Fibroblast of skin of back (primary cell): Measurements from ENCODE around the gene TMEM179.

Source experiments
- DNase-seq: peaks from one replicate; pipeline ENCODE4 v3.0.0-alpha.2; 2013

Gene TMEM179

DNA sequence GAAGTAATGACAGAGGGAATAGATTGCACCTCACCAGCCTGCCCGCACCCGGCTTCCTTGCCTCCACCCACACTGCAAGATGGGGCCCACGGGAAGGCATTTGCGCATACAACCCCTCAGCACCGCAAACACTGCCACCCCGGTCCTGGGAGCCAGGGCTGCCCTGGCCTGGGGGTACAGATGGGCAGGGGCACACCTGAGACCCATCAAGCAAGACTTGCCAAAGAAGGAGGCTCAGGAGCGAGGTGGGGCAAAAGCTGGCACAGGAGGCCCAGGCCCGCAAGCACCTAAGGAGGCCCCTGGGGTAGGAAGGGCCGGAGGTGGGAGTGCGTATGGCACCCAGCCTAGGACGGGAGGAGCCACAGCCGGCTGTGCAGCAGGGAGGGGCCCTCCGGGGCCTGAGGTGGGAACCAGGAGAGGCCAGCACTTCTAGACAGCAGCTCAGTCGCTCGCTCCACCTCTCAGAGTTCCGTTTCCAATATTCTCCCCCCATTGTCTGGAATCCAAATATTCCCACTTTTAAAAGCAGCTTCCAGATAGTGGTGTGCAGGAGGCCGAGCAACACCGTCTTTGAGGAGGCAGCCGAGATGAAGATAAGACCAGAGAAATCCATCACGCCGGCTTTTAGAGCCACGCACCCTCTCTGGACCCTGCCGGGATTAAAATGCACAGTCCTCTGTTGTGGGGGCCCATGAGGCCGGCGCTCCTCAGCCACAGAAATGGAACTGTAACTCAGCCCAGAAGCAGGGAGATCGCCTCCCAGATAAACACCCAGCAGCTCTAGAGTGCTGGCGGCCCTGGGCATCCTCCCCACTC, 37.2 kb downstream of the TMEM179 start:
- DNase-seq, result no peak

DNA sequence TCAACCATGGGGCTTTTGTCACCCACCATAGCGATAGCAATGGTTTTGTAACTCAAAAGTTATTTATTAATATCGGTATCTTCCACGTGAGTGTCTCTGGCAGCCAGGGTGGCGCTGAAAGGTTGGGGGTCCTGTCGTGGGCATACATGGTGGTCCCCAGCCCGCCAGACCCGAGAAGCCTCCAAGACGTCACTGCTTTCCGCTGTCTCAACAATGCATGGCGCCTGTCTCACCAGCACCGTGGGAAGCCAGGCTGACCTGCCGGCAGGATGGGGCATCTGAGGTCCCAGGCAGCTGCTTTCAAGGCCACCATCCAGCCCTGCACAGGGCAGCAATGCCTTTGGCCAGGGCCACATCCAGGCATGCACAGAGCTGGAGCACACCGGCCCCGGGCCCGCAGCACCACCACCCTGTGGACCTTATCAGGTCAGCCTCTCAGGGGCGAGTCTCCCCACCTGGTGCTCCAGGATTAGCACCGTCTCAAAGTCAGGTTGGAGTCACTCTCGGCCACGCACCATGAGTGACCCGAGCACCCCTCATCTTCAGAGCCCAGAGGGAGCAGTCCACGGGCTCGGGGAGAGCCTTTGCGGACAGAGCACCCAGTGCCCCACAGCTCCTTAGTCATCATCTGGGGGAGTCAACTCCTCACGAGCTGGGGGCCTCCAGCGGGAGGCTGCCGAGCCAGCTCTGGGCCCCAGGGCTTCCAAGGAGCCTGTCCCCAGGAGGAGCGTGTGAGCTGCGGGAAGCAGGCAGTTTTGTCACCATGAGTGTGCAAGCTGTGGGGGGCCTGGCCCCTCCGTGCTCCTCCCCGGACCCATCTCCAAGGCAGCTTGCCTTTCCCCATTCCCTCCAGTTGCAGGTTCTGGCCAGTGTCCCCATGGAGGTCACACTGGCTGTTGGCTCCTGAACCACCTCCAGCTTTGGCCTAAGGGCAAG, 39.6 kb downstream of the TMEM179 start:
- no peak for DNase-seq

DNA sequence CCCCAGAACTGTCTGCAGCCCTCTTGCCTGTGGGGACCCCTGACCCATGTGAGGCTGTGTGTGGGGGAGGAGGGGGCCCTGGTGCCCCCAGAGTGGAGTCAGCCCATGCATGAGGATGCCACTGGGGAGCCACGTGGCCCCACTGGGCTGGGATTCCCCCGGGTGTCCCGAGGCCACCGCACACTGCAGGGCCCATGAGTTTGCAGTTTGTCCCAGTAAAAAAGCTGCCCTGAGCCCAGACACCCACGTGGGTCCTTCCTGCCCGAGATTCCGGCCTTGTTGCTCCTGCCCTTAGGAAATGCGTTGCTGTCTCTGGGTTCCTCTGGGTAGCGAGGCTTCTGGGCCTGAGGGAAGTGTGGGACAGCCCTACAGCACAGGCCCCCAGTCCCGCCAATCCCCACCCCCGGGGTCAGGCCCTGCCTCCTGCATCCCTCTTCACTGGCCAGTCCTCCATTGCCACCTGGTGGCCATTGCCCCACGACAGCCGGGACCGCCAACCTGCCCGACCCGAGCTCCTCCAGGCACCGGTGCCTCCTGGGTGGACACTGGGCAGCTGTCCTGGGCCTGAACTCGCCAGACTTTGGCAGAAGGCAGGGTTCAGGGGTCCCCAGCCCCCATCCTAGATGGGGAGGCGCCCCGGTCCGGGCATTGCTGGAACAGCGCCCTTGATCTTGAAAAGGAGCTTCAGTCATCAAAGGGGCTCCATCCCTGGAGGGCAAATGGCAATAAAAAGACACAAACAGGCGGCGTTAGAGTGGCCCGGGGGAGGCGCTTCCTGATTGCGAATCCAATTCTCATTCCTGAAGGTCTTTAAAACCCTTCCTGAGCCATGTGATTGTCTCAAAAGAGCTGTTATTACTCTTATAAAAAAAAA, 40.6 kb downstream of the TMEM179 start:
- DNase-seq, result peak; percentile 40

DNA sequence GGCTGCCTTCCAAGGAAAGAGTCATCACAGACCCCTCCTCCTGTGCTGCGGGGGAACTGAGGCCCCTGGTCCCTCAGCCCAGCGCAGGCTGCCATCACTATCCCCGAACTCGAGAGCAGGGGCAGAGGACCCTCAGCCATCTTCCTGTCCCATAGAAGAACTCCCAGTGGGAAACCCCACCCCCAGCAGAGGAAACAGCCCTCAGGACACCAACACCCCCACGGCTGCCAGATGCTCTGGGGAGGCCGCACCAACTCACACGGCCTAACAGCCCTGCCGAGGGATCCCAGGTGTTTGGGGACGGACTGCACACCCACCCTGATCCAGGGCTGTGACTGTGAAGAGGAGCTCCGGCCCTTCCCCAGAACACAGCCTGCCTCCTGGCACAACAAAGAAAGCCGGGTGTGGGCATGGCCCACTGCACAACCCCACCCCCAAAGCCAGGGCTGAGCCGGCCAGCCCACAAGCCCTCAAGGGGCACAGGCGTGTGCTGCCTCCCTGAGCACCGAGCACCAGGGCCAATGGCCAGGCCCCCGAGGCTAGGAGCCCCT, 41.3 kb downstream of the TMEM179 start:
- no peak for DNase-seq

DNA sequence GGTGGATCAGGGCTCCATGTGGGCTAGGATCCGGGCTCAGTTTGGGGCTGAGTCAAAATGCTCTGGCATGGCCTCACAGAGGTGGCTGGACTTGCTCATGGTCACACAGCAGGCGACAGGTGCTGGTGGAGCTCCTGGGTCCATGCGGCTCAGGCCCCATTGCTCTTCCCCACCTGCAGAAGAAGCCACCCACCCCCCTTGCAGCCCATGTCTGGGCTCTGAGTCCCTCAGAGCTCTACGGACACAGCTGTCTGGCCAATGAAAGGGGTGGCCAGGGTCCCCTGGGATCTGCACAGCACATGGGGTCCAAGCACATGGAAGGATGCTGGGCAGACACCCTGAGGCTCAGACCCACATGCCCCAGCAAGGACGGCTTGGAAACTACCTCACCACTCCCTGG, 42.0 kb downstream of the TMEM179 start:
- DNase-seq, result no peak

DNA sequence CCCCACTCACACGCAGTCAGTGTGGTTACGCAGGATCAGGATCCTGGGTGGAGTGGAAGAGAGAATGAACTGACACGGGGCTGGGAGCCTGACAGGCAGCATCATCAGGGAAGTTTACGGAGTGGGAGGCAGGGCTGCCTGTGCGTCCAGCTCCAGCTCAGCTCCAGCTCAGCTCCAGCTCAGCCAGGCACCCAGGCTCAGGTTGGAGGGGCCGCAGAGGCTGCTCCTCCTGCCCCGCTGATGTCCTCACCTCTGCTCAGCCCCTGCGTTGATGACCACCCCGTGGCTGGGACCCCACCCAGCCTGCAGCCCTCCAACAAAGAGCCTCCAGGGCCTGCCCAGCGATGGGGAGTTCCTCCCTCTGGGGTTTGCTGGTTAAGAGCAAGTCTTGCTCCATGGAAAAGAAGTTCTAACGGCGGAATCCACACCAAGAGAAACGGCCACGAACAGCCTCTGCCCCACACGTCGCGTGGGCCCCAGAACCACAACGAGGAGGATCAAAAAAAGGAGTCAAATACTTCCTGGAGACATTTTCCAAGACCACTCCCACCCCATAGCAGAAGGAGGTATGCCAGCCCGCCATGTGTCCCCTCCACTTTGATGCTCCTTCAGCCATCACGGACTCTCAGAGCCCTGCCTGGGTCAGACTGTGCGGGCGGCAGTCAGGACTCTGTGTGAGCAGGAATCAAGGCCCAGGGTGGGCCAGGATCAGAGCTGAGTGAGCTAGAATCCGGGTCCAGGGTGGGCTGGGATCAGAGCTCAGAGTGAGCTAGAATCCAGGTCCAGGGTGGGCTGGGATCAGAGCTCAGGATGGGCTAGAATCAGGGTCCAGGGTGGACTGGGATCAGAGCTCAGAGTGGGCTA, 42.7 kb downstream of the TMEM179 start:
- no peak for DNase-seq

DNA sequence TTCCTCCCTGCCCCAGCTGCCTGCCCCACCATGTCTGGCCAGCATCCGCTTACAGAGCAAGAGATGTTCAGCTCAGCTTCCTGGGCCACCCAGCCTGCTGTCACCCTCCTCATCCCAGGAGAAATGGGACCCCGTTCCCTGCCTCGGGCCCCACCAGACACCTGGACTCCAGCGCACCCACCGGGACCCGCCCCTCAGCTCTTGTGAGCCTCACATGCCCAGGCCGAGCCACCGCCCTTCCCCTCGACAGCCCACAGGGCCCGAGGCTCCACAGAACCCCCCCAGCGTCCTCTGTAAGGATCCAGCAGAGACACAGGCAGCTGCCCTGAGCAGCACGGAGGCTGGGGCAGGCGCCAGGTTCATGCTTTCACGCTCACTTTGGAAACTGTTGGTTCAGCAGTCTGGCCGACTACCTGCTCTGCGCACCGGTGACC, 43.4 kb downstream of the TMEM179 start:
- DNase-seq, result no peak

DNA sequence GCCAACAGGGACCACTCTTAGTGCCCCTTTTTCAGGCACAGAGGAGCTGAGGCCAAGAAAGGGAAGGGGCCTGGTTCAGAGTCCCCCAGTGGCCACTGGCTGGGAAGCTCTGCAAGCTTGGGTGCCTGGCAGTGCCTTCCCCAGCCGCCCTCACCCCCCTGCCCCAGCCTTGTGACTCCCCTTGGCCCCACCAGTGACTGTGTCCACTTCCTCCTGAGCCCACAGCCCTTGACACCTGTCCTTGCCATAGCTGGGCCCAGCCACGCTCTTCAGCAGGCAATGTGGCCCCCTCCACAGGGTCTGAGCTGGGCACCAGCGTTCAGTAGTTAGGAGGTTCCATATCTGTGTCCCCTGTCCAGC, 44.0 kb downstream of the TMEM179 start:
- DNase-seq, result no peak

DNA sequence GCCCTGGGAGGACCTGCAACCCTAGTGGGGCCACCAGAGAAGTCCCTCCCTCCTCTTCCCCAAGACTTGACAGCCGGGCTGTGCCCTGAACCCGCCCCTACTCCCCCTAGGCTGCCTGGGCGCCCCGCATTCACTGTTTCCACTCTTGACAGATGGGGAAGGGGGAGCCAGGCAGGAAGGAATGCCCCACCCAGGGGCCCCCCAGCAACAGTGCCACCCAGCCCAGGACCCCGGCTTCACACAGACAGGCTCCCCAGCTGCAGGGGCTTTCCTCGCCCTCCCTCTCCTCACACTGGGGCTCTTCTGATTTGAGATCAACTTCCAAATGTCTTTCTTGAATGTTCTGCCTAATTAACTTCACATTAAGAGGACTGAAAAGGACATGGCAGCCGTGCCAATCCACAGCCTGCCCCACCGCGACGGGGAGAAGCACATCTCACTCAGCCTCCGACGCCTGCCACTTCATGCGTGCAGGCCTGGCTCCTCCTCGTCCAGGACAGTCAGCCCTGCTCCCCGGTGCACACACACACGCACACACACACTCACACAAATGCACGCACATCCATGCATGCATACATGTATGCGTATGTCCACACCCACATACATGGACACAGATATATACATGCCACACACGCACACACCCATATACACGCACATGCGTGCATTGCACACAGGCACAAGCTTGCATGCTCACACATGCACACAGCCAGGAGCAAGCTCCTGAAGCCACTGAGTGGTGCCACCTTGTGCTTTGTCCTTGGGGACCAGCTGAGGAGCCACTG, 44.6 kb downstream of the TMEM179 start:
- DNase-seq, result no peak

DNA sequence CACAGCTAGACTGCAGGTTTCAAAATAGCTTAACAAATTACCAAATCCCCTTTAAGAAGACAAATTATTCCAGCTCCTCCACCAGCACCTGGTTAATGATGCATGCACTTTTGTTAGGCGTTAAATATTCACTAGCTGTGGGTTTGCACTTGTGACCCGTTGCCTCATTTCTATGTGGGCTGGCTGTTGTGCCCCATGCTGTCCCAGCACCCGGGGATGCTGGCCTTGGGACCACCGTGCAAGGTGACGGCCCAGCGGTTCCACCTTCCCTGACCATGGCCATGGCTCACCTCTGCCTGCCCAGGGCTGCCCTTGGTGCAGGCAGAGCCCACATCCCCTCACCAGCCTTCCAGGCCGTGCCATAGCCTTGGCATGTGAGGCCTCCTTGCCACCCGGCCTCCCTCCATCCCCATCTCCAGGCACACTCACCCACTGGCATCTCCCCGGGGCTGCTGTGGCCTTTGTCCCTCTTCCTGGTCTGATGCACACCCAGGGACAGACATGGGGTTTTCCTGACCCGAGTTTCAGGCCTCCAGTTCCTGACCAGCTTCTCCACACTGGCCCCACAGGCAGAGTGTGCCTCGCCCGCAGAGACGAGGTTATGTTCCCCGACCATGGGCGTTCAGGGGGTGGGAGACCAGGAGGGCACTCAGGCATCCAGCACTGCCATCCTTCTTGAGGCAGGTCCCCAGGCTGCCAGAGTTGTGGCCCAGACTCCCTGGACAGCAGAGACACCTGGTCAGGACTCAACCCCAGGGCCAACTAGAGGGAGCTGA, 45.4 kb downstream of the TMEM179 start:
- DNase-seq, result no peak

DNA sequence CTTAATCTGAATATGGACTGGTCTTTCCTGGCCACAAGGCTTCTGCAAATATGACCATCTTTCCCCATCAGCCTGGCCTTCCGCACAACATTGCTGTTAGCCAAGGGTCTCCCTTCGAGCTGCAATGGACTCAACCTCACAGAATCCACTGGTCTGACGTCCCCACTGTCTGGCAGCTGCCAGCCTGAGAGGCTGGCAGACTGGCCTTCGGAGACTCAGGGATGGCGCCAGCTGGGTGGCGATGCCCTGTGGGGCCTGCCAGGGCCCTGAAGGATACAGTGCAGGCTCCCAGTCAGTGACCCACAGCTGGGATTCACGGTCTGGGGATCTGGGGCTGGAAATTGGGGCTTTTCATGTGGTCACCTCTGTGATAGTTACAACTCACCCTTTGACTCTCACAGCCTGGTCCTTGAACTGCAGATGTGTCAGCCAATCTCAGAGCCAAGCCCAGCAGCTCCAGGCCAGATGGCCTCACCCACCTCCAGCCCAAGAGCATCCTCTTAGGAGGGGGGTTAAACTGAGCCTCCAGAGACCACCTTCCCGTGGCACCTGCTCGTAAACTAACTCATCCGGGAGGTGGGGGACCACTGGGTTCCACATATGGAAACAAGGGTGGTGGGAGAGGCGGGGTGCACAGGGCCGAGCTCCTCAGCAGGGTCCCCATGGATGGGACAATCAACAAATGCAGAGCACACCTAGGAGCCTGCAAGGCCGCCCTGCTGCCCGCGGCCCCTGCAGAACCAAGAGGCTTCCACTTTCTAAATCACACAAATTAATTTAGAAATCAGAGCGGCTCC, 46.1 kb downstream of the TMEM179 start:
- no peak for DNase-seq

DNA sequence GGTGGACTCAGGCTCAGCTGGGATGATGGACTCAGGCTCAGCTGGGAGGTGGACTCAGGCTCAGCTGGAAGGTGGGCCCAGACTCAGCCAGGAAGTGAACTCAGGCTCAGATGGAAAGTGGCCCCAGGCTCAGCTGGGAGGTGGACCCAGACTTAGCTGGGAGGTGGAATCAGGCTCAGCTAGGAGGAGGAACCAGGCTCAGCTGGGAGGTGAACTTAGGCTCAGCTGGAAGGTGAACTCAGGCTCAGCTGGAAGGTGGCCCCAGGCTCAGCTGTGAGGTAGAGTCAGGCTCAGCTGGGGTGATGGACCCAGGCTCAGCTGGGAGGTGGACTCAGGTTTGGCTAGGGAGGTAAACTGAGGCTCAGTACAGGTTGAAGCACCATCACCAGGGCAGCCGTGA, 46.8 kb downstream of the TMEM179 start:
- no peak for DNase-seq

DNA sequence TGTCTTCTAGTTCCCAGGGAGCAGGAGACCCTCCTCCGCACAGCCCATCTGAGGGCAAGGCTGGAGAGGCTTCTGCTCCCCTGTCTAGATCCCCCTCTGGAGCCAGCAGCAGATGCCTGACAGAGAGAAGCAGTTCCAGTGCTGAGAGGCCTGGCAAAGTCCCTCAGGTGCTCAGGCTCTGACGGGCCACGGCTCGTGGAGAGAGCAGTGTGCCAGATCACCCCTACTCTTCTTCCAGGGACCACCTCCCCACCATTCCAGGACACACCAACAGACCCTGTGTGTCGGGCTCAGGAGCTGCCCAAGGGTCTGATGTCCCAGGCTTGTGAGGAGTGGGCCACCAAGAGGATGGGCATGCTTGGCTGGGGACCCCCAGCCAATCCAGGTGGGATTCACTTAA, 47.5 kb downstream of the TMEM179 start:
- DNase-seq, result no peak

DNA sequence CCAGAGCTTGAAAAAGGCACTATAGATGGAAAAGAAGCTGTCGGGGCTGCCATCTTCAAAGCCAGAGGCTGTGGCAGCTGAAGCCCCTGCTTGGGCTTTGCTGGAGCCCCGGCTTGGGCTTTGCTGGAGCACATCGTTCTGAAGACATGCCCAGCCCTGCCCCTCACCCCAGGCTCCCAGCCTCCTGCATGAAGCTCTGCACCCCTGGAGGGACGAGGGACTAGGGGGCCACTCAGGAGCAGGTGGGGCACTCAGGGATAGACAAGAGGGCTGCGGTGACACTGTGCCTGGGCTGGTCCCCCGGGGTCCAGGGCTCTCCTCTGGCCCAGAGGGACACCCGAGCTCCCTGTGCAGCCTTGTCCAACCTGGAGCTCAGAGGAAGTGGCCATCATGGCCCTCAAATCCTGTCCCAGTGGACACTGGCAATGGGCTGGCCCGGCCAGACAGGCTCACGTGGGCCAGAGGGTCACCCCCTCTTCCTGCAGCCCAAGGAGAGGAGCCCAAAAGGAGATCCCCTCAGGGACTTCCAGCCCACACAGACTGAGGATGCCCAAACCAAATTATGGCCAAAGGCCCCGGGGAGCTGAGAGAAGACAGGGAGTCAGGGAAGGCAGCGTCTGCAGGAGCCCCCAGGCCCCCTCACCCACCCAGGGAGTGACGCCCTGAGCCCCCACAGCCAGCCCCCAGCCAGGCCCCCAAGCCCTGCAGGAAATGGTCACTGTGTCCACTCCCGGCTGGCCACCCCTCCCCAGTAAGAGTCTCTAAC, 48.1 kb downstream of the TMEM179 start:
- DNase-seq, result no peak

DNA sequence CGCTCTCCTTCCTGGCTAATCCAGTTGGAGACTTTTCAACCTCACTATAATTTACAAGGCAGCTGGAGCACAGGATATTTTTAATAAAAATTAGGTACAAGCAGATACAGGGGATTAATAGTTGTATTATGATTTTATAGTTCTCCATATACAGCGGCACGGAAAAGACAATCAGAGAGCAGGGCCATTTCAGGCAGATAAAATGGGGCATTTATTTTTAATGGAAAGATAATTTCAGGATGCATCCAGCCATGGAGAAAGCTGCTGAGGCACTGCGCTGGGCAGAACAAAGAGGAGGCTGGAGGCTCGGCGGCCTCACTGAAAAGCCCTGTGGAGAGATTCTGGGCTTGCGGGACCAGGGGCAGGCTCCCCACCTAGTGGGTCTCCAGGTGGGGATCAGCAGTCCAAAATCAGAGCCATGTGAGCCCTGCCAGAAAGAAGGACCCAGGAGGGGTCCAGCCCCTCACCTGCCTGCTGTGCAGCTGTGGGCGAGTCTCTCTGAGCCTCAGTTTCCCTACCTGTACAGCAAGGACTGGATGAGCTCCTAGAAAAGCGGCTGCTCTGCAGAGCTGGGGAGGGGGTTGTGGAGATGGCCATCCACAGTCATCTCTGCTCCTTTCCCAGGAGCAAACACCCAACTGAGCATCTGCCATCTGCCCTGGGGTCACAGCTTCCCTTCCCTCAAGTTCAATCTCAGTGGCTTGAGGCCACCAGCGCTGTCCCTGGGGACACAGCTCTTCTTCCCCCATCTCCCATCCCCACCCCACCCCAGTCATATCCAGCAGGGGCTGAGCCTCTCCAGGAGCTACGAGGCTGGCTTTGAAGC, 48.9 kb downstream of the TMEM179 start:
- no peak for DNase-seq

DNA sequence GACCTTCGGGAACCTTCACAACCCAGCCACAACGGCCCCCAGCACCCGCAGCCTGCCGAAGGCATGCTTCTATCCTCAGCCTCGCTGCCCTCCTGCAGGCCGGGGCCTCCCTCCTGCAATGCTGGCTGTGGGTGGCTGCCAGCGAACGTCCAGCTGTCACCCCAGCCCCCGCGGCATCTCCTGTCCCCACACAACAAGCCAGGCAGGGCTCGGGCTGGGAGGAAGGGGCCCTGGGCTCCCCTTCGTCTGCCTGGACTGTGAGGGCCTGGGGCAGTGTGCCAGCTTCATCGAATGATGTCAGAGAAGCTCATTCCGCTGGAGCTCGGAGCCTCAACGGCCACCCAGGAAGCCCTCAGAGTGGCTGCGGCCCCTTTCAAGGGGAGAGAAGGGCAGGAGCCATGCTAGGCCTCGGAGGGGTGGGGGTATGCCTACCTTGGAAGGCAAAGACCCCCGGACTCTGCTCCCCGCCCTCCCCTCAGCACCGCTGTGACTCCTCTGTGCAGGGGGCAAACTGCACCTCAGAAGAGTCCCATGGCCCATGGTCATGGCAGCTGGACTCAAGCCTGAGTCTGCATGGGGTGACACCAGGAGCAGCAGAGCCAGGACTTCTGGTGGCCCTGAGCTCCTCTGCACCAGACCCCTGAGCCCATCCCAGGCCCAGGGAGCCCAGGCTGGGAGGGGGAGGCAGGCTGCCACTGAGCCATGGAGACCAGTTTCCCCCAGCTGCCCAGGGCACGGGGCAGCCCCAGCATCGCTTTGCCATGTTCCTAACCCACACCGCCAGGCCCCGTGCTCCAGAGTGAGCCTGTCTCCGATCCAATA, 49.8 kb downstream of the TMEM179 start:
- DNase-seq, result no peak
